ENCODE results near the gene CLDN11.

The CLDN11 gene

DNA sequence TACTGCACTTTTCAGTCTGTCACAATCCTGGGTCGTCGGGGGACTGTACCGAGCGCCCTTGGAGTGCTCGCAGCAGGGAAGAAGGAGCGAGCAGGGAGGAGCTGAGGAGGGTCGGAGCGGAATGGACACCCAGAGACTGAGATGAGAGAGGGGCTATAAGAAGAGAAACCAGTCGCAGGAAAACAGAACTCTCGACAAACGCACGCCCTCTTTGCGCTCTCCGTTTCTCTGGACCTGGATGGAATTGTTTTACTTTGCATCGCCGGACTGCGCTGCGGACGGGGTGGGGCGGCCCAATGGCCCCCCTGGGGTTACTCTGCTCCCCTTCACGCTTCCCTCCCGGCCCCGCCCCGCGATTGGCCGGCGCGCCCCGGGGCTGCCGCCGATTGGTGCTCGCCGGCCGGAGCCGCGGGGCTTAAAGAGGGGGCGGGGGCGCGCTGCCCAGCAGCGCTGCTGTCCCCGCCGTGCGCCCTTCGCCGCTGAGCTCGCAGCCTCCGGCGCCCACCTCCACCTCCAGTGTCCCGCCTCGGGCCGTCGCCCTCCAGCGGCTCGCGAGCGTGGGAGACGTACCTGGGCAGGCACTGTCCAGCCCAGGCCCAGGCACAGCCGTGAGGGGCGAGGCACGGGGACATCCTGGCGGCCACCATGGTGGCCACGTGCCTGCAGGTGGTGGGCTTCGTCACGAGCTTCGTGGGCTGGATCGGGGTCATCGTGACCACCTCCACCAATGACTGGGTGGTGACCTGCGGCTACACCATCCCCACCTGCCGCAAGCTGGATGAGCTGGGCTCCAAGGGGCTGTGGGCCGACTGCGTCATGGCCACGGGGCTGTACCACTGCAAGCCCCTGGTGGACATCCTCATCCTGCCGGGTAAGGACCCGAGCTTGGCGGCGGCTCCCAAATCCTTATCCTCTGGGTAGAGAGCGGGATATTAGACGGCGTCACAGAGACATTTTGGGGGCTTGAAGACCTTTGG lies at the start of gene CLDN11:
CLDN11 (plus strand) TSS at position 447 of the 977 bp plus-strand sequence; CDS start at position 646, 199 bp downstream.
- no peak for DNase-seq (ENCODE audit: low read depth)

DNA sequence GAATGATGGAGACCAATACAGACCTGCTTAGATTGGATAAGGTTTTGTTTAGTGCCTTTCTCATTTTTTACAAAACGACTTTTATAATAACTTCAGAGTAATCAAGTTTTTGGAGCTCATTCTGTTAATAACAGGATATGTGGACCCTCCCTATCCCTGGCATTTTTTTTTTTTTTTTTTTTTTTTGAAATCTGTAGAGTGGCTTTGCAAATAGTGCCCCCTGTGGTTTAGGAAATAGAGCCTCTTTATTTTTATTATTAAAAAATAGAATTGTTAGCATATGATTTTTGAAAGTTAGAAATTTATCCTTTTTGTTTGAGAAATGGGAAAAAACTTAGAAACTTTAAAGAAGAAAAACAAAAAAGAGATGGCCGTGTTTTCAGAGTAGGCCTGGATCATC lies 49.7 kb upstream of the CLDN11 start:
- no peak for DNase-seq (ENCODE audit: low read depth)

DNA sequence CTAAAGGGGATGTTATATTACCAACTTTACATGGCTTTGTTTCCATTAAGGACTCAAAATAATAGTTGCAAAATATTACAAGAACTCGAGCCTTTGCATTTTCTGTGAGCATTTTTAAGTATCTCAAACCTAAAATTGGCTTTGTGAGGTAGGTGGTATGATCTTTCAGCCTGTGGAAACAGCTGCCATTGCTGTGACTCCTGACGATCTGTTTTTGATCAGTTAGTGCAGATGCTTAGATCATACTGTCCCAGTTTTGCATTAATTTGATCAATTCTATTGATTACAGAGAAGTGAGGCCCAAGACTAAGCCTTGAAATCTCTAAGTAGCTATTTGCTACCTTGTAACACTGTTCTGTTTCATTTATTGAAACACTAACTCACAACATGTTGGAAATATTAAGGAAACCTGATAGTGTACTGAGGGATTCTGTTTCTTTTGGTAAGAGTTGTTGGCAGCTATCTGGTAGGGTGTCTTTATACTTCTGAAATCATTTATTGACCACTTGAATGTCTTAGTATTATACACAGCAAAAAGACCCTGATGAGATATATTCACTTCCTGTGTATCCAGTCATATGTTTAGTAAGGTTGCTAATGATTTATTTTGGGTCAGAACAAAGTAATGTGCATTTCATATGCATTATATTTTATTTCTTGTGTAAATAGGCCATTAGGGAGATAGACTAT lies 46.3 kb upstream of the CLDN11 start:
- DNase-seq (ENCODE audit: low read depth), result no peak

DNA sequence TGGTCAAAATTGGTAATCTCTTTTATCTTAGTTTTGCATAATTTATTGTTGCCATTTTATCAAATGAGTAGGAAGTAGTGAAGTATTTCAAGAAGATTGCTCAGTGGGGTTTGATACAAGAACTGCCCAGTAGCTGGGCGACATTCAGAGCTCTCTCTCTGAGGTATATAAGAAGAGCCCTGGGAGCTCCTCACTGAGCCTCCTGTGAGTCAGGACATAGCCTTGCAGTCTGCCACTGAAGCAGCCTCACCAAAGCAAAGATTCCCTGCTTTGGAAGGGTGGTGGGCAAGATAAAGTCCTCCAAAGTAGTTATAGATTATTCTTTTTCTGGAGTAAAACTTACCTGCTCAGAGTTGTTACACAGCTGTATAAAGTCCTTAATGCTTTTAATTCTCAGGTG lies 35.1 kb upstream of the CLDN11 start:
- peak; percentile 68 for DNase-seq (ENCODE audit: low read depth)

DNA sequence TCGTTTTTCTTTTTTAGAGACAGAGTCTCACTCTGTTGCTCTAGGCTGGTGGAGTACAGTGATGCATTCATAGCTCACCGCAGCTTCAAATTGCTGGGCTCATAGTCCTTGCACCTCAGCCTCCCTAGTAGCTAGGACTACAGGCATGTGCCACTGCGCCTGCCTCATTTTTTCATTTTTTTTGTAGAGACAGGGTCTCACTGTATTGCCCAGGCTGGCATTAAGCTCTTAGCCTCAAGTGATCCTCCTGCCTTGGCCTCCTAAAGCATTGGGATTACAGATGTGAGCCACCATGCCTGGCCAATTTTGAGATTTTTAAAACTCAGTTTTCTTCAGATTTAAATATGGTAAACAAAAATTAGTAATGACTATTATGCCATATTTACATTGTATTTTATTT lies 32.2 kb upstream of the CLDN11 start:
- no peak for DNase-seq (ENCODE audit: low read depth)

DNA sequence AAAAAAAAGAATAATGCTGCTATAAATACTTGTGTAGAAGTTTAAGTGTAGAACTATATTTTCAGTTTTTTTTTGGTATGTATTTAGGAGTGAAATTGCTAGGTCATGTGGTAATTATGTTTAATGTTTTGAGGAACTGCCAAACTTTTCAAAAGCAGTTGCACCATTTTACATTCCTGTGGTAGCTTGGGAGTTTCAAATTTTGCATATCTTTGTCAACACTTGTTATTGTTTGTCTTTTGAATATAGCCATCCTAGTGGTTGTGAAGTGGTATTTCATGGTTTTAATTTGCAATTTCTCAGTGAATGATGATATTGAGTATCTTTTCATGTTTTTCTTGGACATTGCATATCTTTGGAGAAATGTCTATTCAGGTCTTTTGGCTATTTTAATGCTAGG lies 30.7 kb upstream of the CLDN11 start:
- peak; percentile 83 for DNase-seq (ENCODE audit: low read depth)

DNA sequence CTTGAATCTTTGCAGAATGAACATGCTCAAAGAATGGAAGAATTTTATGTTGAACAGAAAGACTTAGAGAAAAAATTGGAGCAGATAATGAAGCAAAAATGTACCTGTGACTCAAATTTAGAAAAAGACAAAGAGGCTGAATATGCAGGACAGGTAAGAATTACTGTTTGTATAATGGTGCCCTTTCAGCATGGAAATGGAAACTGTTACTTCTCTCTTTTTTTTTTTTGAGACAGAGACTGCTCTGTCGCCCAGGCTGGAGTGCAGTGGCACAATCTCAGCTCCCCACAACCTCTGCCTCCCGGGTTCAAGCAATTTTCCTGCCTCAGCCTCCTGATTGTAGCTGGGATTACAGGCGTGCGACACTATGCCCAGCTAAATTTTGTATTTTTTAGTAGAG lies 27.6 kb upstream of the CLDN11 start:
- DNase-seq (ENCODE audit: low read depth), result no peak

DNA sequence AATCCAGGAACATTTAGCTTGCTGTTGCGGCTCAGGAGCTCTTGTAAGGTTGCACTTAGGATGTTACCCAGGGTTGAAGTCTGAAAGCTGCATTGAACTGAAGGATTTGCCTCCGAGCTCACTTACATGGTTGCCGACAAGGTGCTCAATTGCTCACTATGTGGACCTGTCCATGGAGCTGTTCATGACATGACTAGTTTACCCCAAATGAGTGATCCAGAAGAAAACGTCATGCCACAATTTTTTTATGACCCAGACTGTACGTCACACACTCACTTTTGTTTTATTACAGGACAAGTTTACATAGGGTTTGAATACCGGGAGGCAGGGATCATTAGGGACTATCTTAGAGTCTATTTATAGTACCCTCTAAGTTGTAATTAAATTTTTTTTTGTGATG lies 21.0 kb upstream of the CLDN11 start:
- no peak for DNase-seq (ENCODE audit: low read depth)

DNA sequence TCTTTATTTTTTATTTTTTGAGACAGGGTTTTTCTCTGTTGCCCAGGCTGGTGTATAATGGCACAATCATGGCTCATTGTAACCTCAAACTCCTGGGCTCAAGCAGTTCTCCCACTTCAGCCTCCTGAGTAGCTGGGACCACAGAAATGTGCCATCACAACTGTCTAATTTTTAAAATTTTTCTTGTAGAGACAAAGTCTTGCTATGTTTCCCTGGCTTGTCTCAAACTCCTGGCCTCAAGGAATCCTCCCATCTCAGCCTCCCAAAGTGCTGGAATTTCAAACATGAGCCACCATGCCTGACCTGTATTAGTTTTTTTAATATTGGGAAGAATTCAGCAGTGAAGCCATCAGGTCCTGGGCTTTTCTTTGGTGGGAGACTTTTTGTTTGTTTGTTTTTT lies 13.6 kb upstream of the CLDN11 start:
- DNase-seq (ENCODE audit: low read depth), result no peak

DNA sequence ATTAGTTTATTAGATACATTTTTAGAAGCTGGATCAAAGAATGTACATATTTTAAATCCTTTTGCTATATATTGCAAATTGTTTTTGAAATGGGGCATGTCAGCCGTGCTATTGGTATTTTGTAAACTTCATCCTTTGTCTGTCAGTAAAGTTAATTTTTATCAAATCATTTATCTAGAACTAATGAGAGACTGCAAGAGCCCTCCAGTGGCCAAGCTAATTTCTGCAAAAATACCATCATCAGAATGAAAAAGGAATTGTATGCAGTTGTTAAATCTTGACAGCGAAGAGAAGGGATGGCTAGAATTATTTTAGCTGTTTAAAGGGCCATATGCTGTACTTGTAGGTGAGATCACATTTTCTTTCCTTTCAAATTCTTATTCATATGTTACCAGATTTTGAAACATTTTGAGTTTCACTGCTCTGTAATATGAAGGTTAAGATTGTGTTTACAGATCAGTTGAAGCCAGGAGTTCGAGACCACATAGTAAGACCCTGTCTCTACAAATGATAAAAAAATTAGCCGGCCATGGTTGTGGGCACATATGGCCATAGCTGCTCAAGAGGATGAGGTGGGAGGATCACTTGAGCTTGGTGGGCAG lies 8.1 kb upstream of the CLDN11 start:
- DNase-seq (ENCODE audit: low read depth), result peak; percentile 40

DNA sequence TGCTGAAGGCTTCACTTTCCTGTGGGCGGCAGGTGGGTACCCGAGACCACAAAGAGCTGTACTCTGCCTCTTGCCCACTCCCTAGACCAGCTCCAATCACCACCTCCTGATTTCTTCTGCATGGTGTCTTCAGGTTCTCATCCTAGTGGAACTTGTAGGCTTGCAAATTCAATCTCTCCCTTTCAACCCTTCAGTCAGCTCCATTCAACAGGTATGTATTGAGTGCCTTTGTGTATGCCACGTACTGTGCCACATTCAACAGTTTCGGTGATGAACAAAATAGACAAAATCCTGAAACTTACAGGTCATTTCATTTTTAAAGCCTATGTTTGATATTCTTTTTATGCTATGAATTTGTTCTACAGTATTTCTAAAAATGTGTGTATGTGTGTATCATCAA lies 5.4 kb upstream of the CLDN11 start:
- no peak for DNase-seq (ENCODE audit: low read depth)

DNA sequence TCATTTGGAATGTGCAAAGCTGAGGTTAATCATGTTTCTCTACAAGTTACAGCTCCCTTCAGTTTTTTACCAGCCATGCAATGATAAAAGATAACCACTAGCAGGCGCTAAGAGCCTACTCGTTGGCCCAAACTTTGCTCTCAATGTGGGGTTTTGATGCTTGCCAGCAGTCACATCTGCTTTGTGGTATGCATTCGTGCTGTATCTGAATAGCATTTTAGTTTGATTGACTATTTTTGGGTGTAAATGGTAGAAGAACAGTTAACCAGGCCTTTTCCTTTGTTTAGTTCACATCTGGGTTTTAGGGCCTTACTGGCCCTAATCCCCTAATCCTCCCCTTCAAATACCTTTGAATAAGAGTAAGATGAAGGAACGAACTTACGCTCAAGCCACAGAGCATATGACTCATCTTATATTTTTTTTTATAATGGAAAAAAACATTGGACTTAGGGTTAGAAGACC lies 4.4 kb upstream of the CLDN11 start:
- peak; percentile 96 for DNase-seq (ENCODE audit: low read depth)

DNA sequence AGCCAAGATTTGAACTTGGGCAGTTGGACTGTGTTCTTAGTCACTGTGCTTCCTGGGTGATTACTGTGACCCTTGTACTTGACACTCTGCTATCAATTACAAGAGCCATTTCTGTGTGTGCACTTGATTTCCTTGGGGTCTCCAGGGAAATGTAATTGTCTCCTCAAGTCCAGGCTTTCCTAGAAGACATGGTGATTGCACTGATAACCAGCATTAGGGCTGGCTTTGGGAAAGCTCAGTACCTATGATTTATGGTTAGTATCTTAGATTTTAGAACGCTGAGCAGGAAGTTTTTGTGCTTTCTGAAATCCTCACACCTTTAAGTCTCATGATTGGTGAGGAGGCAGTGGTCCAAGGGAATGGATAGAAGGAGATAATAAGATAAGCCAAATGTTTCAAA lies 1.6 kb upstream of the CLDN11 start:
- no peak for DNase-seq (ENCODE audit: low read depth)

DNA sequence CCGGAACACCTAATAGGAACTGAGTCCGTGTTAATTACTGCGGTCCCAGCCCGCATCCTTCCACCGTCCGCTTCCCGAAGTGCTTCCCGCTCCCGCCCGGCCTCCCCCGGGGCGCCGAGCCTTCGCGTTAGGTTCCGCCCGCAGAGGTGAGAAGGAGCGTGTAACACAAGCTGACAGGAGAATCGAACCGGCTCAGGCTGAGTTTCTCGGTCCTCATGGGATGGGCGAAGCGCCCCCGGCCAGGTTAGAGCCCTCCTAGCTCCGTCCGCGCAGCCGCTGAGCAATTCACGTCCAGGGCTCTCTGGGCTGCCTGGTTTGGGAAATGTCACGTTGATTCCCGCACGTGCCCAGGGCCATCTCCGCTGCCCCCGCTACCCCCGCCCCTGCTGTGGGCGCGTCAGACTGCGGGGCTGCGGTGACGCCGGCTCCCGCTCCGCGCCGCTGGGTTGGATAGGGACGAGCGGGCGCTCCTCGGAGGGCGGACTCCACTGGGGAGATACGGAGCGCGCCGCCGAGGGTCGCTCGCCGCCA lies 954 bp downstream of the CLDN11 start:
- DNase-seq (ENCODE audit: low read depth), result no peak

DNA sequence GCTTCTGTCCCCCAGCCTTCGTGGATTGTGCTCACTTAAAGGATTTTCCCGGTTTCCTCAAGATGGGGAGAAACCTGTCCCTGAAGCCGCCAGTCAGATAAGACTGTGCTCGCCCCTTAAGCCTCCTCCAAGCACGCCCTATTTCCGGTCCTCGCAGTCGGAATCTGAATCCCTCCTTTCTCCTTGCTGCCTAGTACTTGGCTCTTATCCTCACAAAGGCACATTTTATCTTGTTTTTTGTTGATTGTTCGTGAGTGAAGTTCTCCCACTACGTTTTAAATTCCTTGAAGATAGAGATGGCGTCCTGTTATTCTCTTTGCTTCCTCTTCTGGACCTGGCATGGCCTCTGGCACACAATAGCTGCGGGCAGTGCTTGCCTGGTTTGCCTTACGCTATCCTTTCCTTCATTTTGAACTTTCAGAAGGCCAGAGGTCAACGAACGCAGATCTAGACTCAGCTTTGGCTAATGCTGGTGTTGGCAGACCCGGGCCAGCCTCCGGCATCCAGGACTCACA lies 1.7 kb downstream of the CLDN11 start:
- DNase-seq (ENCODE audit: low read depth), result peak; percentile 71

DNA sequence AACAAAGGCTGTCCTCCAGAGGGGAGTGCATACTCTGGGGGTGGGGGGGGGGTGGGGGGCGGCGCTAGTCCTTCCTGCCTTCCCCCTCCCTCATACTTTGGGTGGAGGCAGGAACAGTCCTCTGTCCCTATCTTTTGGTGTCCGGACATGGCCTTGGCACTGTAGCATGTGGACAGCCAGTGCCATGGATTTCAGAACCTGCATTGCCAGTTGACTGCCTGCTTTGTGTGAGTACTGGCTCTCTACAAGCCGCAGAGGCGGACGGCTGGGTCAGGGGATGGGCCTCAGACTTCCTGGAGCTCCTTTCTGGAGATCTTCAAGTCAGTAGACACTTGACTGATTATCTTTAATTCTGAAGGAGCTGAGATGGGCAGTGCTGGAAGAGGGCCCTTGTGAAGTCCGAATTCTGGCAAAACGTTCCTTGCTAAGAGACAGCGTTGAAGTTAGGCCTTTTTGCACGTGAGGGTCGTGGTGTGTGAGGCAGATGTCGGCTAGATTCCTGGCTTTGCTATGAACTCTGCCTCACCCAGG lies 2.5 kb downstream of the CLDN11 start:
- DNase-seq (ENCODE audit: low read depth), result no peak

DNA sequence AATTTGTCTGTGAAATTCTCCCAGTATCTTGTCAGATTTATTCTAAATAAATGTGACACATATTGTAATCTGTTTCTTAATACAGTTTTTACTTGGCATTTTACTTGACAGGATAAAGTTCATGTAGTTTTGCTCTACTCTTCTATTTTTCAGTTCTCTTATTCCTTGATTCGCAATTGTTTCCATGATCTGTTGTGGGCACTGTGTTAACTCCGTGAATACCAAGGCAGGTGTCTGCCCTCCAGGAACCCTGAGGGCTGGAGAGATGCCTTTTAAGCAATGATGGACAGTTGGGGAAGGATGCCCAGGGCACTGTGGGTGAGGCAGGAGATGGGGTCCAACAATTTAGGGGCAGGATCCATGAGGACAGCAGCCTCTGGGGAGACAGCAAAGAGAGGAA lies 3.1 kb downstream of the CLDN11 start:
- no peak for DNase-seq (ENCODE audit: low read depth)

DNA sequence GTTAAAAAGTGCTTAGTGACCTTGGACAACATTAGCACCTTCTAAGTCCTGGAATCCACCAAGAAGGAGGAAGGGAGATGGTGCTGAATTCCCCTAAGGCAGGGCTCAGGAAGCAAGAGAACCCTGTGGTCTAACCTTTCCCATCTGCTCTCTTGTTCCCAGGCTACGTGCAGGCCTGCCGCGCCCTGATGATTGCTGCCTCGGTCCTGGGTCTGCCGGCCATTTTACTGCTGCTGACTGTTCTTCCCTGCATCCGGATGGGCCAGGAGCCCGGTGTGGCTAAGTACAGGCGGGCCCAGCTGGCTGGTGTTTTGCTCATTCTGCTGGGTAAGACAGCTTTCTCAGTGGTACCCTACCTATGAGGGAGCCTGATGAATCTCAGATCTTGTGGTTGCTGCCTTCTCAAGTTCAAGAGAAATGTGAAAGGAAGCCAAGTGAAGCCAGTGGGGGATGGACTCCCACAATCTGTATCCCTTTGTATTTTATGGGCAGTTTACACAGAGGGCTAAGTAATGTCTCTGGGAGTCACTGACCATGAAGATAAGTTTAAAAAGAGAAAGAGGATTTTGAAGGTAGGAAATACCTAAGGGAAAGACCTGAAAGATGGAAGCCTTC lies 4.4 kb downstream of the CLDN11 start:
- DNase-seq (ENCODE audit: low read depth), result peak; percentile 32

DNA sequence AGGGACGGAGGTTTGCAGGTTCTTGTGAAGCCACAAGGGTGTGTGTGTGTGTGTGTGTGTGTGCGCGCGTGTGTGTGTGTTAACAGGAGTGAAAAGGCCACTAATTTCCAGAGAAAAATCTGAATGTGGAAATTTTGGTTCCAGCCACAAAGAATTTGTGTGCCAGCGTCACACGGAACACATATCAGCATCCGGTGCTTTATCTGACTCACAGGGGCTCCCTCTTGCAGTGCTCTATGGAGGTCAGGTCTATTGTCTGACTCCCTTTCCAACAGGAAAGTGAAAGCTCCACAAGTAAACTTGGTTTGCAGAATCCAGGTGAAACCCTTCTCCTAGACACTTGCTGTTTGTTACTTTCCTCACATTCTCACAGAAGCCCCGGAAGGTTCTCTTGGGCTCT lies 6.2 kb downstream of the CLDN11 start:
- DNase-seq (ENCODE audit: low read depth), result peak; percentile 37

DNA sequence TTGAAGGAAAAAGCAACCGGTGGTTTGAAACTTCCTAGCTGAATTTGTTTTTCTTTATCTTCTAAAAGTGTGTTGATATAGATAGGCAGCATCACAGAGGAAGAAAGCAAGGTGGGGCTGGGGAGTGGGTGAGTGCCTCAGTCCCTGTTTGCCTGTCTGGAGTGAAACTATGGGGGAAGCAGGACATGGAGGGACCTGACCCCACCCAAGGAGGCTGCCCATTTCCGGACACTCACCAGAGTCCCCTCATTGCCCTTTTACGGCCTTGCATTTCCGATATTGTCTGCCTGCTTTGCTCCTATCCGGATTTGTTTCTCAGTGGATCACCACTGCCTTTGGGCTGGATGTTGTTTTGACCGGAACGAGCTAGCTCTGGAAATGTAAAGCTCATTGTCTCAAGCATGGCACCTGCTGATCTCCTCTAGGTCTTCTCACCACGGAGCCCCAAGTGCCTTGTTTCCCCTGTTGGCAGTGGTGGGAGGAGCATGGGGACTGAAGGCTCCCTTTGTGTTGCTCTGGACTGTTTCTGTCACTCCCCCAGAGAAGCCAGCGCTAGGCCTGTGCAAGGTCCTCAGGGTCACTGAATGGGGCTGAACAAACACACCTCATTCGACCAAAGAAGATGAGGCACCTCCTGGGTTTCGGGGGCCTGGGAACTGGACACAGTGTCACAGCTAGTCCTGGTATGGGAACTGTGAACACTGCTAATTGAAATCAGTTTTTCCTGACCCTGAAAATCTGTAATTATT lies 7.0 kb downstream of the CLDN11 start:
- no peak for DNase-seq (ENCODE audit: low read depth)

Measured in amniotic epithelial cell (primary cell).